ENCODE measurements around the gene LARP4B. TPM values are rescaled to one million over a fixed set of nuclear protein-coding genes. Genes with fewer than 3 reads are reported as not detected.
A peak's percentile ranks its signal among the peaks of the same experiment; 100 is the strongest.

The LARP4B gene
- polyA plus RNA-seq, 4 donors: 12.4 to 52.6 (median 21.2) TPM

GRCh38 chr10:954396-954795, 22.9 kb upstream of the LARP4B start:
- no peaks in the 10 kb centered on the region for H3K36me3 ChIP-seq (ENCODE audit: control insufficient read depth in 3 of 3, insufficient read depth in 2 of 3, low read depth in 1 of 3, low read length in 3 of 3)
- H3K4me3 ChIP-seq (ENCODE audit: low read depth in 1 of 3, low read length in 3 of 3): no peak overlapping the region
- H3K9me3 ChIP-seq (ENCODE audit: control insufficient read depth in 2 of 2, insufficient read depth in 1 of 2, low read depth in 1 of 2, low read length in 1 of 2): no peaks in the 10 kb centered on the region
- no peak overlapping the region for H3K27ac ChIP-seq (ENCODE audit: low read depth in 1 of 3, low read length in 2 of 3)
- DNase-seq (no peak), FAIRE-seq (no peak)
- H3K27me3 ChIP-seq (ENCODE audit: control insufficient read depth in 3 of 3, insufficient read depth in 3 of 3, low read length in 3 of 3): no peaks in the 10 kb centered on the region
- WGBS, 3 donors: 91 to 93% (median 91%) methylated on average over 18 to 21 of the region's 21 CpGs
- H3K4me1 ChIP-seq (ENCODE audit: control insufficient read depth in 3 of 3, insufficient read depth in 2 of 3, low read depth in 1 of 3, low read length in 2 of 3): no peaks in the 10 kb centered on the region

- Histone ChIP-seq H3K4me3 (ENCODE audit: low read depth in 1 of 3, low read length in 3 of 3) (no peak overlapping the region), H3K4me1 (ENCODE audit: control insufficient read depth in 3 of 3, insufficient read depth in 2 of 3, low read depth in 1 of 3, low read length in 2 of 3) (no peaks in the 10 kb centered on the region), H3K27me3 (ENCODE audit: control insufficient read depth in 3 of 3, insufficient read depth in 3 of 3, low read length in 3 of 3) (no peaks in the 10 kb centered on the region), H3K27ac (ENCODE audit: low read depth in 1 of 3, low read length in 2 of 3) (no peak overlapping the region), H3K9me3 (ENCODE audit: control insufficient read depth in 2 of 2, insufficient read depth in 1 of 2, low read depth in 1 of 2, low read length in 1 of 2) (no peaks in the 10 kb centered on the region), H3K36me3 (ENCODE audit: control insufficient read depth in 3 of 3, insufficient read depth in 2 of 3, low read depth in 1 of 3, low read length in 3 of 3) (no peaks in the 10 kb centered on the region)
- DNase-seq: no peak
- no peak for FAIRE-seq
- WGBS, 3 donors: 87 to 90% (median 88%) methylated on average over 11 of the region's 11 CpGs
Measured at GRCh38 chr10:953836-954235, 22.3 kb upstream of the LARP4B start.

GRCh38 chr10:949446-949845, 17.9 kb upstream of the LARP4B start:
- DNase-seq: no peak
- no peak overlapping the region for H3K4me3 ChIP-seq (ENCODE audit: low read depth in 1 of 3, low read length in 3 of 3)
- no peak for FAIRE-seq

GRCh38 chr10:948347-948746, 16.8 kb upstream of the LARP4B start:
- DNase-seq (no peak), FAIRE-seq (no peak)
- Histone ChIP-seq H3K27ac (ENCODE audit: low read depth in 1 of 3, low read length in 2 of 3) (no peak overlapping the region), H3K27me3 (ENCODE audit: control insufficient read depth in 3 of 3, insufficient read depth in 3 of 3, low read length in 3 of 3) (no peaks in the 10 kb centered on the region), H3K4me1 (ENCODE audit: control insufficient read depth in 3 of 3, insufficient read depth in 2 of 3, low read depth in 1 of 3, low read length in 2 of 3) (no peaks in the 10 kb centered on the region), H3K36me3 (ENCODE audit: control insufficient read depth in 3 of 3, insufficient read depth in 2 of 3, low read depth in 1 of 3, low read length in 3 of 3) (no peaks in the 10 kb centered on the region), H3K9me3 (ENCODE audit: control insufficient read depth in 2 of 2, insufficient read depth in 1 of 2, low read depth in 1 of 2, low read length in 1 of 2) (no peaks in the 10 kb centered on the region), H3K4me3 (ENCODE audit: low read depth in 1 of 3, low read length in 3 of 3) (no peak overlapping the region)
- WGBS, 3 donors: 90 to 95% (median 92%) methylated on average over 10 of the region's 10 CpGs

More at GRCh38 chr10:949446-949845, 17.9 kb upstream of the LARP4B start:
- H3K36me3 ChIP-seq (ENCODE audit: control insufficient read depth in 3 of 3, insufficient read depth in 2 of 3, low read depth in 1 of 3, low read length in 3 of 3): no peaks in the 10 kb centered on the region
- WGBS, 3 donors: 81 to 85% (median 84%) methylated on average over 9 of the region's 9 CpGs
- H3K9me3 ChIP-seq (ENCODE audit: control insufficient read depth in 2 of 2, insufficient read depth in 1 of 2, low read depth in 1 of 2, low read length in 1 of 2): no peaks in the 10 kb centered on the region
- H3K27me3 ChIP-seq (ENCODE audit: control insufficient read depth in 3 of 3, insufficient read depth in 3 of 3, low read length in 3 of 3): no peaks in the 10 kb centered on the region
- H3K4me1 ChIP-seq (ENCODE audit: control insufficient read depth in 3 of 3, insufficient read depth in 2 of 3, low read depth in 1 of 3, low read length in 2 of 3): no peaks in the 10 kb centered on the region
- H3K27ac ChIP-seq (ENCODE audit: low read depth in 1 of 3, low read length in 2 of 3): no peak overlapping the region

GRCh38 chr10:947881-948280, 16.4 kb upstream of the LARP4B start:
- Histone ChIP-seq H3K27ac (ENCODE audit: low read depth in 1 of 3, low read length in 2 of 3) (no peak overlapping the region), H3K4me3 (ENCODE audit: low read depth in 1 of 3, low read length in 3 of 3) (no peak overlapping the region), H3K27me3 (ENCODE audit: control insufficient read depth in 3 of 3, insufficient read depth in 3 of 3, low read length in 3 of 3) (no peaks in the 10 kb centered on the region), H3K4me1 (ENCODE audit: control insufficient read depth in 3 of 3, insufficient read depth in 2 of 3, low read depth in 1 of 3, low read length in 2 of 3) (no peaks in the 10 kb centered on the region), H3K36me3 (ENCODE audit: control insufficient read depth in 3 of 3, insufficient read depth in 2 of 3, low read depth in 1 of 3, low read length in 3 of 3) (no peaks in the 10 kb centered on the region), H3K9me3 (ENCODE audit: control insufficient read depth in 2 of 2, insufficient read depth in 1 of 2, low read depth in 1 of 2, low read length in 1 of 2) (no peaks in the 10 kb centered on the region)
- no peak for FAIRE-seq
- 94 to 95% (median 95%) methylated on average over 10 of the region's 10 CpGs for WGBS, 3 donors
- no peak for DNase-seq

GRCh38 chr10:947051-947450, 15.5 kb upstream of the LARP4B start:
- Histone ChIP-seq H3K36me3 (ENCODE audit: control insufficient read depth in 3 of 3, insufficient read depth in 2 of 3, low read depth in 1 of 3, low read length in 3 of 3) (no peaks in the 10 kb centered on the region), H3K4me1 (ENCODE audit: control insufficient read depth in 3 of 3, insufficient read depth in 2 of 3, low read depth in 1 of 3, low read length in 2 of 3) (no peaks in the 10 kb centered on the region), H3K4me3 (ENCODE audit: low read depth in 1 of 3, low read length in 3 of 3) (no peak overlapping the region), H3K9me3 (ENCODE audit: control insufficient read depth in 2 of 2, insufficient read depth in 1 of 2, low read depth in 1 of 2, low read length in 1 of 2) (peaks cover 0 to 2% of the 10 kb centered on the region in 2 donors), H3K27me3 (ENCODE audit: control insufficient read depth in 3 of 3, insufficient read depth in 3 of 3, low read length in 3 of 3) (no peaks in the 10 kb centered on the region), H3K27ac (ENCODE audit: low read depth in 1 of 3, low read length in 2 of 3) (no peak overlapping the region)
- FAIRE-seq: no peak
- no peak for DNase-seq
- WGBS, 3 donors: 80 to 86% (median 84%) methylated on average over 9 of the region's 9 CpGs

- Histone ChIP-seq H3K27me3 (ENCODE audit: control insufficient read depth in 3 of 3, insufficient read depth in 3 of 3, low read length in 3 of 3) (no peaks in the 10 kb centered on the region), H3K4me1 (ENCODE audit: control insufficient read depth in 3 of 3, insufficient read depth in 2 of 3, low read depth in 1 of 3, low read length in 2 of 3) (no peaks in the 10 kb centered on the region), H3K9me3 (ENCODE audit: control insufficient read depth in 2 of 2, insufficient read depth in 1 of 2, low read depth in 1 of 2, low read length in 1 of 2) (peaks cover 0 to 2% of the 10 kb centered on the region in 2 donors), H3K27ac (ENCODE audit: low read depth in 1 of 3, low read length in 2 of 3) (no peak overlapping the region), H3K4me3 (ENCODE audit: low read depth in 1 of 3, low read length in 3 of 3) (no peak overlapping the region), H3K36me3 (ENCODE audit: control insufficient read depth in 3 of 3, insufficient read depth in 2 of 3, low read depth in 1 of 3, low read length in 3 of 3) (no peaks in the 10 kb centered on the region)
- 87 to 92% (median 91%) methylated on average over 6 of the region's 6 CpGs for WGBS, 3 donors
- FAIRE-seq (no peak), DNase-seq (no peak)
Measured at GRCh38 chr10:945778-946177, 14.3 kb upstream of the LARP4B start.

GRCh38 chr10:944034-944831, 12.7 kb upstream of the LARP4B start:
- no peaks in the 10 kb centered on the region for H3K36me3 ChIP-seq (ENCODE audit: control insufficient read depth in 3 of 3, insufficient read depth in 2 of 3, low read depth in 1 of 3, low read length in 3 of 3)
- H3K4me3 ChIP-seq (ENCODE audit: low read depth in 1 of 3, low read length in 3 of 3): no peak overlapping the region
- no peak for FAIRE-seq
- H3K27me3 ChIP-seq (ENCODE audit: control insufficient read depth in 3 of 3, insufficient read depth in 3 of 3, low read length in 3 of 3): no peaks in the 10 kb centered on the region
- H3K27ac ChIP-seq (ENCODE audit: low read depth in 1 of 3, low read length in 2 of 3): peak overlapping the region in 1 of 3 donors; percentile 6
- peaks cover 0 to 2% of the 10 kb centered on the region in 2 donors for H3K9me3 ChIP-seq (ENCODE audit: control insufficient read depth in 2 of 2, insufficient read depth in 1 of 2, low read depth in 1 of 2, low read length in 1 of 2)
- DNase-seq: peak in 1 of 2 donors; percentile 70
- WGBS, 3 donors: 39 to 56% (median 39%) methylated on average over 14 of the region's 14 CpGs
- H3K4me1 ChIP-seq (ENCODE audit: control insufficient read depth in 3 of 3, insufficient read depth in 2 of 3, low read depth in 1 of 3, low read length in 2 of 3): no peaks in the 10 kb centered on the region
